IMR-90 (cell line): Measurements from ENCODE around the gene ZNF592. TPM values are rescaled to one million over a fixed set of nuclear protein-coding genes. Genes with fewer than 3 reads are reported as not detected.

Experiments used
- ATAC-seq: fragments of 200-7000 bp; cut with Tn5 transposase; 2 replicates; pipeline ENCODE4 v1.9.1; 2020; ENCODE audit warnings: low read depth, mild to moderate bottlenecking, moderate library complexity
- BruUV-seq: library from RNA; stranded (reverse); fragments of 400-500 nt; replicated peaks from 2 replicates; lab custom pipeline; 2021; lab: Mats Ljungman, UMichigan
- CTCF ChIA-PET: fragments of 300-600 bp; formaldehyde crosslinking; extraction: SDS; loops from one replicate; lab custom pipeline; 2021; ENCODE audit warnings: antibody characterized with exemption; lab: Yijun Ruan, JAX
- POLR2A ChIA-PET: fragments of 300-600 bp; sonication (Branson Sonifier 250); formaldehyde crosslinking; loops from one replicate; lab custom pipeline; 2022; ENCODE audit warnings: antibody characterized with exemption; ENCODE audit not compliant: unreplicated experiment; lab: Charles Lee
- DNase-seq: peaks from one replicate; pipeline ENCODE4 v3.0.0; 2013
- H2AFZ ChIP-seq: replicated peaks from 2 replicates; pipeline ENCODE3; 2013; ENCODE audit warnings: low read length, mild to moderate bottlenecking; ENCODE audit not compliant: poor library complexity
- H2AK5ac ChIP-seq: 2 replicates; pipeline ENCODE4 v1.6.1; 2013; ENCODE audit warnings: low read depth, low read length, inconsistent platforms
- H2AK9ac ChIP-seq: replicated peaks from 2 replicates; pipeline ENCODE3; 2013; ENCODE audit warnings: mild to moderate bottlenecking, low read depth, low read length, moderate library complexity; ENCODE audit not compliant: poor library complexity
- H2BK120ac ChIP-seq: 2 replicates; pipeline ENCODE4 v1.6.1; 2013; ENCODE audit warnings: low read depth, low read length, inconsistent platforms
- H2BK15ac ChIP-seq: 3 replicates; pipeline ENCODE4 v1.6.1; 2013; ENCODE audit warnings: low read depth, low read length, inconsistent platforms
- H2BK20ac ChIP-seq: 2 replicates; pipeline ENCODE4 v1.6.1; 2013; ENCODE audit warnings: low read depth, mild to moderate bottlenecking, inconsistent platforms, low read length, moderate library complexity
- H2BK5ac ChIP-seq: 2 replicates; pipeline ENCODE4 v1.6.1; 2013; ENCODE audit warnings: mild to moderate bottlenecking, low read depth, low read length, inconsistent platforms; ENCODE audit not compliant: poor library complexity, severe bottlenecking
- H3K14ac ChIP-seq: replicated peaks from 2 replicates; pipeline ENCODE4 v1.6.1; 2013; ENCODE audit warnings: low read depth, low read length, inconsistent platforms
- H3K18ac ChIP-seq: 2 replicates; pipeline ENCODE4 v1.6.1; 2013; ENCODE audit warnings: low read depth, low read length, control low read depth
- H3K23ac ChIP-seq: 2 replicates; pipeline ENCODE4 v1.6.1; 2013; ENCODE audit warnings: low read depth, low read length, inconsistent platforms
- H3K27ac ChIP-seq: 2 replicates; pipeline ENCODE4 v1.5.1; 2013; ENCODE audit warnings: mild to moderate bottlenecking, control low read depth, low read length; ENCODE audit not compliant: insufficient read depth
- H3K27me3 ChIP-seq: 2 replicates; pipeline ENCODE4 v1.6.1; 2013; ENCODE audit warnings: low read length; ENCODE audit not compliant: control insufficient read depth, insufficient read depth
- H3K36me3 ChIP-seq: 2 replicates; pipeline ENCODE4 v1.6.1; 2013; ENCODE audit warnings: low read length, mixed read lengths; ENCODE audit not compliant: control insufficient read depth, insufficient read depth
- H3K4ac ChIP-seq: 2 replicates; pipeline ENCODE4 v1.6.1; 2013; ENCODE audit warnings: low read depth, low read length, inconsistent platforms
- H3K4me1 ChIP-seq: 2 replicates; pipeline ENCODE4 v1.6.1; 2013; ENCODE audit warnings: low read length, mixed read lengths; ENCODE audit not compliant: control insufficient read depth, insufficient read depth
- H3K4me2 ChIP-seq: 2 replicates; pipeline ENCODE4 v1.6.1; 2013; ENCODE audit warnings: low read depth, mild to moderate bottlenecking, control low read depth, low read length, moderate library complexity
- H3K4me3 ChIP-seq: 2 replicates; pipeline ENCODE4 v1.5.1; 2013; ENCODE audit warnings: low read depth, mild to moderate bottlenecking, control low read depth, low read length, moderate library complexity; ENCODE audit not compliant: insufficient read depth
- H3K56ac ChIP-seq: 2 replicates; pipeline ENCODE4 v1.6.1; 2013; ENCODE audit warnings: low read length, inconsistent platforms; ENCODE audit not compliant: insufficient read depth; ENCODE audit errors: extremely low read depth
- H3K79me1 ChIP-seq, 2 experiments: 2 replicates each; pipeline ENCODE4 v1.6.1; 2013; ENCODE audit warnings: low read length in 2 of 2, inconsistent platforms in 1 of 2, low read depth in 1 of 2
- H3K9ac ChIP-seq: 2 replicates; pipeline ENCODE4 v1.6.1; 2013; ENCODE audit warnings: low read depth, low read length, control low read depth
- H3K9me1 ChIP-seq: 2 replicates; pipeline ENCODE4 v1.6.1; 2013; ENCODE audit warnings: low read length, inconsistent platforms; ENCODE audit not compliant: insufficient read depth
- H3K9me3 ChIP-seq: 2 replicates; pipeline ENCODE4 v1.6.1; 2013; ENCODE audit warnings: low read length; ENCODE audit not compliant: control insufficient read depth, insufficient read depth
- H4K20me1 ChIP-seq: 2 replicates; pipeline ENCODE4 v1.6.1; 2013; ENCODE audit warnings: low read length, inconsistent platforms; ENCODE audit not compliant: insufficient read depth
- H4K5ac ChIP-seq: 2 replicates; pipeline ENCODE4 v1.6.1; 2013; ENCODE audit warnings: mild to moderate bottlenecking, low read depth, low read length, control low read depth
- H4K8ac ChIP-seq, 2 experiments: 2 replicates each; pipeline ENCODE4 v1.6.1; 2013; ENCODE audit warnings: low read depth in 2 of 2, low read length in 2 of 2, control low read depth in 1 of 2, inconsistent platforms in 1 of 2
- H4K91ac ChIP-seq: 2 replicates; pipeline ENCODE4 v1.6.1; 2013; ENCODE audit warnings: low read depth, low read length, inconsistent platforms; ENCODE audit not compliant: insufficient read depth
- CEBPB ChIP-seq: IDR thresholded peaks from 2 replicates; pipeline ENCODE4 v1.6.1; 2012; ENCODE audit warnings: low read depth, low read length, improper control_type of control experiment
- MXI1 ChIP-seq: IDR thresholded peaks from 2 replicates; pipeline ENCODE4 v1.6.1; 2012; ENCODE audit warnings: low read depth, mild to moderate bottlenecking, low read length, moderate library complexity, borderline replicate concordance
- POLR2A ChIP-seq: IDR thresholded peaks from 2 replicates; pipeline ENCODE4 v1.6.1; 2012; ENCODE audit warnings: mild to moderate bottlenecking, low read depth, low read length
- RFX5 ChIP-seq: IDR thresholded peaks from 2 replicates; pipeline ENCODE4 v1.8.0; 2012; ENCODE audit warnings: low read depth, mild to moderate bottlenecking, low read length, moderate library complexity
- WGBS, 2 experiments: methylation state at CpG; one replicate each; pipeline versions ENCODE4 v1.1.5 to v1.1.7; 2013; ENCODE audit warnings: missing lambda C conversion rate in 2 of 2; ENCODE audit not compliant: insufficient read length in 1 of 2; ENCODE audit errors: extremely low coverage in 2 of 2; 5-methylcytosine and 5-hydroxymethylcytosine counted together
- dilution Hi-C: fragments of 300-500 bp; cut with HindIII; formaldehyde crosslinking; loops from one replicate; pipeline ENCODE4 v1.14.3; 2018; ENCODE audit warnings: low sequenced_read_pairs; ENCODE audit not compliant: unreplicated experiment
- in situ Hi-C: fragments of 300-500 bp; cut with MboI; formaldehyde crosslinking; loops from 3 replicates; pipeline ENCODE4 v1.14.3; 2019; ENCODE audit warnings: low sequenced_read_pairs, inconsistent platforms, mixed read lengths
- intact Hi-C: fragments of 100-400 bp; cut with micrococcal nuclease; formaldehyde crosslinking; loops from 2 replicates; pipeline ENCODE4 v1.10.0; 2022
- polyA plus RNA-seq, 3 experiments: library from polyadenylated mRNA; depleted of rRNA; stranded (reverse); fragments of >200 nt; gene quantifications; 2 replicates each; pipeline ENCODE4 v1.2.3, GENCODE V29; 2012; ENCODE audit warnings: low replicate concordance in 1 of 3
- total RNA-seq: library from RNA; depleted of rRNA; stranded (reverse); fragments of >200 nt; gene quantifications from 2 replicates; pipeline ENCODE4 v1.2.3, GENCODE V29; 2012
- TF ChIP-seq, protein P1 (sequence below): conservative IDR thresholded peaks from 2 replicates; pipeline ENCODE4 v1.5.1; 2012; ENCODE audit warnings: mild to moderate bottlenecking, low read depth, low read length, improper control_type of control experiment

ZNF592 gene
- total and polyA plus RNA-seq, 2 of the 4 experiments (the other 2 are of a cell fraction) = 4.3 to 10.2 TPM

DNA sequence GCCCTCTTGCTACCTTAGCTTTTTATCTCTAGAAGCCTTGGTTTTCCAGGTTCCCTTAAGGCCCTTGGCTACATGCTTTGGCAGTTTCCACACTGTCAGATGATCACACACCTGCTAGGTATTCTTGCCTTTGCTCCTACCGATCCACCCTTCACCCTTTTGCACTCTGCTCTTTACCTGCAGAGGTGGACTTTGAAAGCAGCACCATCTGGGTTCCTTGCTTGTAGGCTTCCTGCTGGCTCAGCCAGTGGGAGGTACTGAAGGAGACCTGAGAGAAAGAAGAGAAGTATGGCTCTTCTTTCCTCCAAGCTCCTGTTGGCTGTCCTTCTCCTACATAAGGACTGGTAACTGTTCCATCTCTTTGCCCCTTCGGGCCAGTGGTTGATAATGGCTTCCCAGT lies 7.3 kb upstream of the ZNF592 start:
- H3K9me3 ChIP-seq = no peaks in the 10 kb centered on the region
- H3K4ac ChIP-seq = no peak overlapping the region
- no peak overlapping the region for H3K27ac ChIP-seq
- no peak overlapping the region for H2AFZ ChIP-seq
- H2AK5ac ChIP-seq = no peak overlapping the region
- H3K36me3 ChIP-seq = no peaks in the 10 kb centered on the region
- POLR2A ChIA-PET = no interaction called here
- H2BK15ac ChIP-seq = no peak overlapping the region
- no peak overlapping the region for H3K14ac ChIP-seq
- H3K4me2 ChIP-seq = no peak overlapping the region
- intact Hi-C loops = loop anchor here (10.0 kb wide), 1 partner anchor 184 kb away; no protein-coding TSS in a partner anchor
- H4K5ac ChIP-seq = no peak overlapping the region
- in situ Hi-C loops = no loop called here
- H3K9ac ChIP-seq = no peak overlapping the region
- no peak overlapping the region for H3K23ac ChIP-seq
- no peak overlapping the region for H2BK5ac ChIP-seq
- H2BK120ac ChIP-seq = no peak overlapping the region
- no peak overlapping the region for H2BK20ac ChIP-seq
- no peak for TF ChIP-seq MXI1
- no peak for TF ChIP-seq POLR2A
- TF ChIP-seq, protein P1, sequence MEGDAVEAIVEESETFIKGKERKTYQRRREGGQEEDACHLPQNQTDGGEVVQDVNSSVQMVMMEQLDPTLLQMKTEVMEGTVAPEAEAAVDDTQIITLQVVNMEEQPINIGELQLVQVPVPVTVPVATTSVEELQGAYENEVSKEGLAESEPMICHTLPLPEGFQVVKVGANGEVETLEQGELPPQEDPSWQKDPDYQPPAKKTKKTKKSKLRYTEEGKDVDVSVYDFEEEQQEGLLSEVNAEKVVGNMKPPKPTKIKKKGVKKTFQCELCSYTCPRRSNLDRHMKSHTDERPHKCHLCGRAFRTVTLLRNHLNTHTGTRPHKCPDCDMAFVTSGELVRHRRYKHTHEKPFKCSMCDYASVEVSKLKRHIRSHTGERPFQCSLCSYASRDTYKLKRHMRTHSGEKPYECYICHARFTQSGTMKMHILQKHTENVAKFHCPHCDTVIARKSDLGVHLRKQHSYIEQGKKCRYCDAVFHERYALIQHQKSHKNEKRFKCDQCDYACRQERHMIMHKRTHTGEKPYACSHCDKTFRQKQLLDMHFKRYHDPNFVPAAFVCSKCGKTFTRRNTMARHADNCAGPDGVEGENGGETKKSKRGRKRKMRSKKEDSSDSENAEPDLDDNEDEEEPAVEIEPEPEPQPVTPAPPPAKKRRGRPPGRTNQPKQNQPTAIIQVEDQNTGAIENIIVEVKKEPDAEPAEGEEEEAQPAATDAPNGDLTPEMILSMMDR = no peak
- TF ChIP-seq RFX5 = no peak
- TF ChIP-seq CEBPB = no peak
- H3K9me1 ChIP-seq = no peaks in the 10 kb centered on the region
- H3K27me3 ChIP-seq = no peaks in the 10 kb centered on the region
- no TSS peak for BruUV-seq
- H4K8ac ChIP-seq = no peak overlapping the region
- no peaks in the 10 kb centered on the region for H3K4me1 ChIP-seq
- H2AK9ac ChIP-seq = no peak overlapping the region
- CTCF ChIA-PET = no interaction called here
- DNase-seq = no peak
- no peak overlapping the region for H4K91ac ChIP-seq
- no peaks in the 10 kb centered on the region for H4K20me1 ChIP-seq
- H3K56ac ChIP-seq = no peak overlapping the region
- no peak overlapping the region for H3K18ac ChIP-seq
- no peak overlapping the region for H3K4me3 ChIP-seq
- peaks cover 1 to 6% of the 10 kb centered on the region in 2 experiments for H3K79me1 ChIP-seq
- no peak for ATAC-seq
- dilution Hi-C loops = no loop called here
- WGBS, 2 experiments = no CpG with 5 or more reads among the region's 2 CpGs
